Upper lobe of left lung (tissue), 6 donors: ENCODE measurements around the gene LENG9. TPM values are rescaled to one million over a fixed set of nuclear protein-coding genes. Genes with fewer than 3 reads are reported as not detected.
A peak's percentile ranks its signal among the peaks of the same experiment; 100 is the strongest.

Source experiments
- ATAC-seq, 2 donors: fragments of 200-7000 bp; cut with Tn5 transposase; one replicate each; pipeline ENCODE4 v1.9.1; 2022; ENCODE audit warnings: mild to moderate bottlenecking in 2 of 2, moderate library complexity in 2 of 2; ENCODE audit not compliant: low FRiP score in 2 of 2
- DNase-seq, 2 donors: peaks; one replicate each; pipeline ENCODE4 v3.0.0-alpha.2; 2019 to 2020
- H3K27ac ChIP-seq, 4 donors: fragments of 200-600 bp; sonication (generic); one replicate each; pipeline ENCODE4 v1.5.1; 2016 to 2019
- H3K27me3 ChIP-seq, 4 donors: fragments of 200-600 bp; sonication (generic); one replicate each; pipeline ENCODE4 v1.5.1; 2017 to 2019
- H3K36me3 ChIP-seq, 4 donors: fragments of 200-600 bp; sonication (generic); one replicate each; pipeline ENCODE4 v1.5.1; 2016 to 2019
- H3K4me1 ChIP-seq, 4 donors: fragments of 200-600 bp; sonication (generic); one replicate each; pipeline ENCODE4 v1.5.1; 2018 to 2019
- H3K4me3 ChIP-seq, 4 donors: fragments of 200-600 bp; sonication (generic); one replicate each; pipeline ENCODE4 v1.5.1; 2017 to 2019; ENCODE audit warnings: mild to moderate bottlenecking in 2 of 4, moderate library complexity in 1 of 4
- H3K9me3 ChIP-seq, 4 donors: fragments of 200-600 bp; sonication (generic); one replicate each; pipeline ENCODE4 v1.5.1; 2018 to 2019
- CTCF ChIP-seq, 6 experiments: fragments of 450-650 bp in 4 of 6; fragments of 200-600 bp in 2 of 6; sonication (generic) in 2 of 6; IDR thresholded peaks; one replicate each; pipeline ENCODE4 v1.5.1; 2016 to 2019; ENCODE audit warnings: antibody characterized with exemption in 6 of 6
- EP300 ChIP-seq, 4 donors: sonication (generic); formaldehyde crosslinking; IDR thresholded peaks; one replicate each; pipeline ENCODE4 v1.5.1; 2017; ENCODE audit warnings: antibody characterized with exemption in 4 of 4, control low read depth in 2 of 4
- POLR2A ChIP-seq, 4 donors: fragments of 450-650 bp; IDR thresholded peaks; one replicate each; pipeline ENCODE4 v1.5.1; 2016 to 2017; ENCODE audit warnings: antibody characterized with exemption in 4 of 4, mild to moderate bottlenecking in 2 of 4
- POLR2AphosphoS5 ChIP-seq, 2 donors: sonication (generic); formaldehyde crosslinking; IDR thresholded peaks; one replicate each; pipeline ENCODE4 v1.5.1; 2017; ENCODE audit warnings: antibody characterized with exemption in 2 of 2
- WGBS, 2 donors: methylation state at CpG; one replicate each; pipeline ENCODE4 v1.1.5; 2017 to 2018; 5-methylcytosine and 5-hydroxymethylcytosine counted together
- total RNA-seq, 6 donors: library from RNA; depleted of rRNA in 4 of 6; stranded (reverse); fragments of >200 nt in 4 of 6; gene quantifications; one replicate each; pipeline versions ENCODE4 v1.1.0 to v1.2.1, GENCODE V29; 2016 to 2021
- donor health status: DM: no; HTN: no; CAD: no; lungs with moderate emphysema.
- donor health status: DM: no; HTN: yes; CAD: no; lungs with severe emphysema.

LENG9 gene
- total RNA-seq, 6 donors from 2014 or later: 3.3 to 12.6 (median 9.1) TPM

DNA sequence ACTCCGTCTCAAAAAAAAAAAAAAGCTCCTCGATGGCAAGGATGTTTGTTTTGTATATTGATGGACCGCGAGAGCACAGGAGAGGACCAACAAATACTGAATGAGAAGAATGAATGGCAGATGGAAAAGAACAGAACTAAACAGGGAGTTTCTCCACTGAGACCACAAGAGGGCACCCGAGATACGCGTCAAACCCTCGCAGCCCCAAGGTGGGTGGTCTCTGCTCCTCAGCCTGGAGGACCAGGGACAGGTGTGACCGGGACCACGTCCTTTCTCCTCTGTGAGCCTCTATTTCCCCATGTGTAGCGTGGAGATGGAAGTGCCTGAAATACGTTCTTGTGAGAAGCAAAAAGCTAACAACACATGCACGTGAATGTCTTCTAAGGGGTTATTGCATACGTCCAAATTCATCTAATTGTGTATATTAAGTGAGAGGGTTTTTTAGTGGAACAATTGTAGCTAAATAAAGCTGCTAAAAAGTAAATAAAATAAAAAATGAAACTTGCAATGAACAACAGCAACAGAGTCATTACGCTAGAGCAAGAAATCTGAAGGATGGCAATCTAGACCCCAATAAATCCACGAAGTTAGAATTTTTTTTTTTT is 17.9 kb upstream of the LENG9 start:
- DNase-seq: no peak
- no peaks in the 10 kb centered on the region for H3K9me3 ChIP-seq
- H3K4me1 ChIP-seq: peaks cover 0 to 6% (median 0%) of the 10 kb centered on the region in 4 donors
- H3K36me3 ChIP-seq: no peaks in the 10 kb centered on the region
- H3K27me3 ChIP-seq: no peaks in the 10 kb centered on the region
- ATAC-seq: peak; percentile 45 to 72
- no peak overlapping the region for H3K4me3 ChIP-seq
- 11 to 13% methylated on average over 16 of the region's 16 CpGs for WGBS, 2 donors
- TF ChIP-seq CTCF (IDR thresholded peaks at IDR 0.05) (peak in 5 of 6 experiments; percentile 16 to 68 (median 27)), POLR2AphosphoS5 (IDR thresholded peaks at IDR 0.05) (no peak)
- H3K27ac ChIP-seq: no peak overlapping the region

- WGBS, 2 donors: 60 to 61% methylated on average over 2 of the region's 2 CpGs
These were observed 16.5 kb upstream of the LENG9 start for GRCh38 chr19:54480051-54480450.

GRCh38 chr19:54478677-54479266 is 15.2 kb upstream of the LENG9 start:
- no peak overlapping the region for H3K27ac ChIP-seq
- no peaks in the 10 kb centered on the region for H3K36me3 ChIP-seq
- H3K27me3 ChIP-seq: no peaks in the 10 kb centered on the region
- H3K4me3 ChIP-seq: no peak overlapping the region
- TF ChIP-seq POLR2A (IDR thresholded peaks at IDR 0.05): no peak
- peak in 5 of 6 experiments; percentile 20 to 43 (median 34) for TF ChIP-seq CTCF (IDR thresholded peaks at IDR 0.05)
- 15 to 23% methylated on average over 10 of the region's 10 CpGs for WGBS, 2 donors
- no peaks in the 10 kb centered on the region for H3K9me3 ChIP-seq
- no peak for DNase-seq
- peaks cover under 1 to 6% (median 2%) of the 10 kb centered on the region in 4 donors for H3K4me1 ChIP-seq
- peak in 1 of 2 donors; percentile 60 for ATAC-seq

More at GRCh38 chr19:54480051-54480450, 16.5 kb upstream of the LENG9 start:
- no peak for ATAC-seq
- no peaks in the 10 kb centered on the region for H3K36me3 ChIP-seq
- H3K4me3 ChIP-seq: no peak overlapping the region
- H3K9me3 ChIP-seq: no peaks in the 10 kb centered on the region
- no peak for DNase-seq
- no peaks in the 10 kb centered on the region for H3K27me3 ChIP-seq
- TF ChIP-seq POLR2AphosphoS5 (IDR thresholded peaks at IDR 0.05) (no peak), CTCF (IDR thresholded peaks at IDR 0.05) (no peak), POLR2A (IDR thresholded peaks at IDR 0.05) (no peak), EP300 (IDR thresholded peaks at IDR 0.05) (no peak)
- H3K27ac ChIP-seq: no peak overlapping the region
- H3K4me1 ChIP-seq: peaks cover 0 to 6% (median 0%) of the 10 kb centered on the region in 4 donors

DNA sequence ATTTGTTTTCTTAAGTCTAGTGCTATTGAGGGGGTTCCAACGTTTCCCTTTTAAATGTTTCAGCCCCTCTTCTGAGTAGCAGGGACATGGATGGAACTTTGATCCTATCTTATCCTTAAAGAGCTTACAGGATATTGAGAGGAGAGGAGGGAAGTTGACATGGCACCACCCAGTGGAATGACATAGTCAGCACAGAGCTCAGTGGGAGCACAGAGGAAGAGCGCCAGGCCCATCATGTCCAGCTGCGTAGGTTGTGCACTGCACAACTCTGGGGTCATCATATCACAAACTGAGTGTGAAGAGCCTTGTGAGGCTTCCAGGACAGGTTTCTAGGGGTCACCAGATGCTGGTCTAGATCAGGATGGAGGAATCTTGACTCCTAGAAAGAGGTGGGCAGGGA is 14.1 kb upstream of the LENG9 start:
- Histone ChIP-seq H3K4me1 (peaks cover 10 to 13% (median 12%) of the 10 kb centered on the region in 4 donors), H3K4me3 (no peak overlapping the region), H3K27ac (no peak overlapping the region), H3K9me3 (no peaks in the 10 kb centered on the region), H3K27me3 (no peaks in the 10 kb centered on the region), H3K36me3 (no peaks in the 10 kb centered on the region)
- TF ChIP-seq EP300 (IDR thresholded peaks at IDR 0.05) (no peak), POLR2AphosphoS5 (IDR thresholded peaks at IDR 0.05) (no peak), CTCF (IDR thresholded peaks at IDR 0.05) (no peak), POLR2A (IDR thresholded peaks at IDR 0.05) (no peak)
- ATAC-seq (no peak), DNase-seq (no peak)
- 64 to 65% methylated on average over 3 of the region's 3 CpGs for WGBS, 2 donors

DNA sequence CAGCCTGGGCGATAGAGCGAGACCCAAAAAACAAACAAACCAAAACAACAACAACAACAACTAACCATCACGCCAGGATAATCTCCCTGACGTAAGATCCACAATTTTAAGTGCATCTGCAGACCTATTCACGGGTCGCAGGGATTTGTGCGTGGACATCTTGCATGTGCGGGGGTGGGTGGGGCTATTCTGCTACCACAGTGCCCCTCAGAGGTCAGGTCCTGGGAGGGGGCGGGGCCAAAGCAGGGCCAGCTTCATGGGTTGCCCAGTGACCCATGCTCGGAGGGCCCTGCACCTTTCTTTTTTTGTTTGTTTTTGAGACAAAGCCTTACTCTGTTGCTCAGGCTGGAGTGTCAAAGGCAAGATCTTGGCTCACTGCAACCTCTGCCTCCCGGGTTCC is 12.1 kb upstream of the LENG9 start:
- ATAC-seq (no peak), DNase-seq (no peak)
- Histone ChIP-seq H3K27me3 (peaks cover 0 to 8% (median 4%) of the 10 kb centered on the region in 4 donors), H3K4me1 (peaks cover 14 to 24% (median 18%) of the 10 kb centered on the region in 4 donors), H3K36me3 (no peaks in the 10 kb centered on the region), H3K9me3 (no peaks in the 10 kb centered on the region), H3K27ac (no peak overlapping the region), H3K4me3 (no peak overlapping the region)
- TF ChIP-seq POLR2AphosphoS5 (IDR thresholded peaks at IDR 0.05): no peak
- no peak for TF ChIP-seq EP300 (IDR thresholded peaks at IDR 0.05)
- TF ChIP-seq CTCF (IDR thresholded peaks at IDR 0.05): no peak
- TF ChIP-seq POLR2A (IDR thresholded peaks at IDR 0.05): no peak
- 83 to 88% methylated on average over 10 of the region's 11 CpGs for WGBS, 2 donors
